GM21367 (cell line): ENCODE data around the gene ABCA13.

Experiments
- ATAC-seq: cut with Tn5 transposase; IDR thresholded peaks from one replicate; pipeline ENCODE4 v1.9.1; 2021; ENCODE audit not compliant: unreplicated experiment

Gene ABCA13

DNA sequence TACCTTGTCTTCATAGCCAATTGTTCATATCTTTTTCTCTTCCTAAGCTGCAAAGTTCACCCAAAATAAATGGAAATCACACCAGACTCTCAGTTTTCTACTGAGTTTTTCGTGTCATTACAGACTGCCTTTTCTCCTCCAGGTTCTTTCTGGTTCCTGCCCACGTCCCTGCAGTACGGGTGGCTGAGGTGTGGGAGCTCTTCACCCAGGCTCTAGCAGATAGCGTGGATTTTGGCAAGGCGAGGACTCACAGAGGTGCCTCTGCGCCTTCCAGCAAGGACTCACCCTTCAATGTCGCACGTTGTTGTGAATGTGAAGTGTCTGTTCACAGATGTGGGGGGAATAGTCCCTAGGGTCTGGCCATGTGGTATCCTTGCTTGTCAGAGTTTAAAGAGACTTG, 71.6 kb downstream of the ABCA13 start:
- no peak for ATAC-seq

DNA sequence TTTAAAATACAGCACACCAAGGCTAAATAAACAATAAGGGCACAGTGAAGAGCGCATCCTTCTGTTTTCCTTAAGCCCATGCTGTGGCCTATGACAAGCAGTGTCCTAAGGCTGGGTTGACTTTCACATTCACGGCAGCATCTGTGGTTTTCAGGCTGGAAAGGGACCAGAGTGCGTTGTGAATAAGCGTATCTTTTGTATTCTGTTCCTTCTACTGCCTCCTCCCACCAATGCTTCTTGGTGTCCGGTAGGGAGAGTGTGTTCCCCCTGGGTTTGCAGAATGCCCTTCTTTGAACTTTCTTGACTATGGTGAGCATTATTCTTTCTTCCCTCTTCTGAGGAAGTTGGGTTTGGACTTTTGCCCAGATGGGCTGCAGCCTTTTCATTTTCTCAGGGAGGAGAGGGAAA, 73.6 kb downstream of the ABCA13 start:
- ATAC-seq, result no peak

DNA sequence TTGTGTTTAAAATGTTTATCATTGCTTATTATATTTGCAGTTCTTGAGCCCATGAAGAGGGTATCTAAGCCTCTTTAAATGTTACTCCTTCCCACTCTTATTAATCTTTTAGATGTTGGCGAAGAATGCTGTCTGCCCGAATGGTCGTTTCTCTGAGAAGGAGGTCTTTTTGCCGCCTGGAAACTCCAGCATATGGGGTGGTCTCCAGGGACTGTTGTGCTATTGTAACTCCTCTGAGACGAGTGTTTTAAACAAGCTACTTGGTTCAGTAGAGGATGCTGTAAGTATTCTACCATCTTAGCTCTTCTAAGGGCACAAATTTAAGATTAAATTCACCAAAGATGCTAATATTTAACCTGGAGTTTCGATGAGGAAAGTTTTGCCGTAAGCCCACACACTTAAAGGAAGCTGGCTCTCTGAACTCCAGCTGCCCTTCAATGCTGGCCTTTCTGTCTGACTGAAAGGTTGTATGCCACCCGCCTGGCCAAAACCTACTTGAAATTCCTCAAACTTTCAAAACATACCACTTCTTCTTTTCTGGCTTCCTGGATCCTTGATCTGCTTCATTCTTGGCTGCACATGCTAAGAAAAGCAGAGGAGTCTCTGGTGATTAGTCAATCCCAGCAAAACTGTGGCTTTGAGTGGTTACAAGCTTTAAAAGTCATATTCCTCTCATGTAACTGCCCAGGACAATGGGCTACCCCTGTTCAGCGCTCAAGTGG, 74.7 kb downstream of the ABCA13 start:
- ATAC-seq, result no peak

DNA sequence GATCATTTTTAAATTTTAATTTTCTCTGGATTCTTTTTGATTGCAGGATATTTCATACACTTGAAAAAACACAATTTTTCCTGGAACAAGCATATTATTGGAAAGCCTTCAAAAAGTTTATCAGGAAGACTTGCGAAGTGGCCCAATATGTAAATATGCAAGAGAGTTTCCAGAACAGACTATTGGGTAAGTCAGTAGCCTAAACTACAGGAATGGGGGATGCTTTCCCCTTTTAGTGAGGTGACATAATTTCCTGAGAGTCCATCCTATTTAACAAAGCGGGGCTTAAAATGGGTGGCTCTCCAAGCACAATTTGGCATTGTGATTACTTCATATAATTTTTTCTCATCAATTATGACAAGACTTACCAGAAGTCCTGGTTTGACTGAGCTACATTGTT, 77.9 kb downstream of the ABCA13 start:
- ATAC-seq, result no peak

DNA sequence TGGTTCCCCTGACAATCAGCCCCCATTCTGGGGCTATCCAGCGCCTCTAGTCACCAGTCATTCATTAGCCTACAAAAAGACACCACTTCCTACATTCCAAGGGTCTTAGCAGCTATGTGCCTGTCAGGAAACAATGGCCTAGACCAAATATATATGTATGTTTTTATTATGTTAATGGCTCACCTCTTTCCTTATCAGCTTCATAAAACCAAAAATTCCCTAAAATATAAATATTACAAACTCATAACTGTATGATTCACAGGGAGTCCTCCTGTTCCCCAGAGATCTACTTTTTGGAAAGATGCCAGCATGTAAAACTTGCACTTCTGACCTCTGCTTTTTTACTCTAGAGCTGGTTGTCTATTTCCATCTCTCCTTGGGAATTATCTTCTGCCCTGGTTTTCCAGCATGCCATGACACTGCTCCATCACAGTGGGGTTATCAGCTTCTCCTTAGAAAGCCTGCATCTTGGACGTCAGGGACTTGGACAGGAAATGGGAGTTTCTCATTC, 79.2 kb downstream of the ABCA13 start:
- no peak for ATAC-seq

DNA sequence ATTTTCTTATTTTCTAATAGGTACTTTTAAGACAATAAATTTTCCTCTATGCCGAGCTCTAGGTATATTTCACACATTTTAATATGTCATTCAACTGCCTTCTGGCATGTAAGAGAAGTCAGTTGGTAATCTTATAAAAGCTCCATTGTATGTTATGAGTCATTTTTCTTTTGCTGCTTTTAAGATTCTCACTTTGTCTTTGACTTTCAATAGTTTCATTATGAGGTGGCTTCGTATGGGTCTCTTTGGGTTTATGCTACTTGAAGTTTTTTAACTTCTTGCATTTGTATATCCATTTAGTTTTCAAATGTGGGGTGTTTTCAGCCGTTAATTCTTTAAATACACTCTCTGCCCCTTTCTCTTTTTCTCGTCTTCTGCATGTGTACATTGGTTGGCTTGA, 80.5 kb downstream of the ABCA13 start:
- ATAC-seq, result peak; percentile 88

DNA sequence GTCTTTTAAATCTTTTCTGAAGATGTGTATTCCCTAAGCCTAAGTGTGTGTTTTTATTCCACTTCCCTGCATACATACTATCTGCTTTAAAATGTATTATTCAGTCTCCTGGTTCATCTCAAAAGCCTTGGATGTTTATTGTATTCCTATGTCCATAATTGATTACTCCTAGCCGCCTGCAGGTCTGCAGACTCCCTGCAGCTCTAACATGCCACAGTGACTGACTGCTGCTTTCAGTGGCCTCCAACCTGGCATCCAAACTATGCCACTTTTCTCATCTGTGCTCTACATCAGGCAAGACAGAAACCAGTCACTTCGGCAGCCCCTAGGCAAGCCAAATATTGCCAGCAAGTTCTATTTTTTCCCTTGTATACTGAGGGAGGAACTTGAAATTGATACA, 81.7 kb downstream of the ABCA13 start:
- ATAC-seq, result no peak

DNA sequence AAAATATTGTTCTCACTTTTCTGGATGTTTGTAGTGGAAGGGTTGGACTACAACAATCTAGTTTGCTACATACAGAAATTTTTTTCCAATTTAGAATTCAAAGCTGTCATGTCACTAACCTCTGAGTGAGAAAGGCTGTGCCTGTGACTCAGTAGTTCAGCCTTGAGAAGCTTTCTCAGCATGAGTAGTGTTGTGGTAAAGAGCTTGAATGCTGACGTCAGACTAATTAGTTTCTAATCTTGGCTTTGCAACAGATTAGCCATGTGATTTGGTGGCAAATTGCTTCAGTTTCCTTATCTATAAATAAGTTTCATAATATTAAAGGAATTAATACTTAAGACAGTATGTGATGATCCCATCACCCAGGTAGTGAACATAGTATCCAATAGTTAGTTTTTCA, 83.8 kb downstream of the ABCA13 start:
- peak; percentile 38 for ATAC-seq

DNA sequence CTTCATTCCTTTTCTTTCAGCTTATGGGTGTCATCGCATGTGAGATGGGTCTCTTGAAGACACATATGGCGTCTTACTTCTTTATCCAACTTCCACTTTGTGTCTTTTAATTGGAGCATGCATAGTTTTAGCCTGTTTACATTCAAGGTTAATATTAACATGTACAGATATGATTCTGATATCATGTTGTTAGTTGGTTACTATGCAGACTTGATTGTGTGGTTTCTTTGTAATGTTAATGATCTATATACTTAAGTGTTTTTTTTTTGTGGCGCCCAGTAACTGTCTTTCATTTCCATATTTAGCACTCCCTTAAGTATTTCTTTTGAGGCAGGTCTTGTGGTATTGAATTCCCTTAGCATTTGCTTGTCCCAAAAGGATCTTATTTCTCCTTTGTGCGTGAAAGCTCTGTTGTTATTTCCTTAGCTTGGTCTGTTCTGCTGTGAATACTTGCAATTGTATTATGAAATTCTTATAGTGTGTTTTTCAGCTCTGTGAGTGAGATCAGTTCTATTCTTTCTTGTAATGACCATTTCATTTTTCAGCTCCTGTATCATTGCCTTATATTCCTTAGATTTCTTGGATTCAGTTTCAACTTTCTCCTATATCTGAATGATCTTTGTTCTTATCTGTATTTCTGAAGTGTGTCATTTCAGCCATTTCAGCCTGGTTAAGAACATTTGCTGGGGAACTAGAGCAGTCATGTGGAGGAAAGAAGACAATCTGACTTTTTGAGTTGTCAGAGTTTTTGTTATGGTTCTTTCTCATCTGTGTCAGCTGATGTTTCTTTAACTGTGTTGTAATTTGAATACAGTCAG, 88.4 kb downstream of the ABCA13 start:
- ATAC-seq, result no peak

DNA sequence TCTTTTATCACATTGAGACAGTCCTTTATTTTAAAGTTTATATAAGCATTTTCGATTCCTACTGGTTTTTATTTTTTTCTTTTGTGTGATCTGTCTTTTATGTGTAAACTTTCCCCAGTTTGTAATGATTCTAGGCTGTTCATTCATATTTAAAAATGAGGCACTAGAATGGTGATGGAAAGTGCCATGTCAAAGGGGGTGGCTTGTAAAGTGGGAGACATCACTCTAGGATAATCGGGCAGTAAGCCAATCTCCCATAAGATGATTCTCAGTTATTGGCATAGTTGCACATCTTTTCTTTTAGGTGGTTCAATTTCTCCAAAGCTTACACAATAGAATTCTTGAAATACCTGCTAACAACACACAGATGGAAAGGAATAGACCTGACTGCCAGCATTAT, 90.4 kb downstream of the ABCA13 start:
- no peak for ATAC-seq

DNA sequence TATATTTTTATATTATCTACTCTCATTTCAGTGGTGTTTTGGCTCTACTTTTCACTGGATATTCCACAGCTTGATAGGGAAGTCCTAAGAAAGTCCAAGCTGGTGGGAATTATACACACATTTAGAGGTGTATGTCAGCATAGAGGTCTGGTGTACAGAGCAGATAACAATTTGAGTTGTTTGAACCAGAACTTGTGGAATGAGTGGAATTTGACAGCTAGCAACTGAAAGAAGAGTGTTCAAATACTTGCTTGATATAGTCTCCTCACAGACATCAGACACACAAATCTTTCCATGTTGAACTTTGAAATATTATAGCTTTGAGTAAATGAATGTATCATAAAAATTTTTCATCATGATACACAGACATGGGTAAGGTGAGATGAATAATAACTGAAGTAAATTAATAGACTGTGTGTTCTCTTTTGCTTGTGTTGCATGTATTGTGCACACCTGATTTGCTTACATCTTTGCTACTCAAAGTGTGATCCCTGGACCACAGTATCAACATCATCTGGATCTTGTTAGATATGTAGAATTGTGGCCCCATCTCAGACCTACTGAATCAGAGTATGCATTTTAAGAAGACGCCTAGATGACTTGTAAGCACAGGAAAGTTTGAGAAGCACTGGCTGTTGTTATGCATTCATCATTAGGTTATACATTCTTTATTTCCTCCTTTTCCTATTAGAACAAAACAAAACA, 91.5 kb downstream of the ABCA13 start:
- ATAC-seq, result no peak

DNA sequence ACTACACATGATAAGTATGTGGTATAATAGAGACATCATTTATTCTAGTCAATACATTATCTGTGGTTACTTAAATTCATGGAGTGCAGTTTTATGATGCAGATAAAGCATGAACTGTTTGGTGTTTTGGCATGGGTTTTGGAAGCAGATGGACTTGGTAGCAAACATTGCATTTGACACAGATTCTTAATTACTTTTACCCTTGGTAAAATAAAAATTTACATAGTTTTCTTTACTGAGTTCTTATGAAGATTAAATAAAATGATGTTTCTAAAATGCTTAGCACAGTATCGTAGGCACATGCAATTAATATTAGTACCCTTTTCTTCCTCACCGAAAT, 92.0 kb downstream of the ABCA13 start:
- no peak for ATAC-seq

DNA sequence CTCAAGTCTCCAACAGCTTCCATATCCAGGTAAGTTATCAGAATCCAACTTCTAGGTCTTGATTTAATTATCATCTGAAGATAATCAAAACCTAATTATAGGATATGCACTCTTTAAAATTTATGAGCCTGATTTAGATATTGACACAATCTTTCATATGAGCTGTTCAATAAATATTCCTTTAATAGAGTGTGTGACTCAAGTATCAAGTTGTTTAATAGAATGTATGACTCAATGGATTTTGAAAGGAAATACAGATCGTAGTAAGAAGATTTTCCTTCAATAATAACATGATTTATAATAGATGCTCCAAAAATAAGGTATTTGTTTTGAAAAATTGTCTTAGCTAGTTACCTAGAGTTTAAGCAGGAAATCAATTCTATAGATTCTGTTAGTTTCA, 97.8 kb downstream of the ABCA13 start:
- no peak for ATAC-seq

DNA sequence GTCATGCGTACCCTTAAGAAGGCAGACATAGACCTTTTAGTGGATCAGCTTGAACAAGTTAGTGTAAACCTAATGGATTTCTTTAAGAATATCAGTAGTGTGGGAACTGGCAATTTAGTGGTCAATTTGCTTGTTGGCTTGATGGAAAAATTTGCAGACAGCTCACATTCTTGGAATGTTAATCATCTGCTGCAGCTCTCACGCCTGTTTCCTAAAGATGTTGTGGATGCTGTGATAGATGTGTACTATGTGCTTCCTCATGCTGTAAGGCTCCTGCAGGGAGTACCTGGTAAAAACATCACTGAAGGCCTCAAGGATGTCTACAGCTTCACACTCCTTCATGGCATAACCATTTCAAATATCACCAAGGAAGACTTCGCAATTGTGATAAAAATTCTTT, 103.4 kb downstream of the ABCA13 start:
- no peak for ATAC-seq

DNA sequence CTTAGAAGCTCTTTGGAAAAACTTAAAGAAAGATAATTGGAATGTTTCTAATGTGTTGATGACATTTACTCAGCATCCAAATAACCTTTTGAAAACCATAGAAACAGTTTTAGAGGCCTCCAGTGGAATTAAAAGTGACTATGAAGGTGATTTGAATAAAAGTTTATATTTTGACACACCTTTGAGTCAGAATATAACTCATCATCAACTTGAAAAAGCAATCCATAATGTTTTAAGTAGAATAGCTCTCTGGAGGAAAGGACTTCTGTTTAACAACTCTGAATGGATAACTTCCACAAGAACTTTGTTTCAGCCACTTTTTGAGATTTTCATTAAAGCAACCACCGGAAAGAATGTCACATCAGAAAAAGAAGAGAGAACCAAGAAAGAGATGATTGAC, 108.2 kb downstream of the ABCA13 start:
- no peak for ATAC-seq

DNA sequence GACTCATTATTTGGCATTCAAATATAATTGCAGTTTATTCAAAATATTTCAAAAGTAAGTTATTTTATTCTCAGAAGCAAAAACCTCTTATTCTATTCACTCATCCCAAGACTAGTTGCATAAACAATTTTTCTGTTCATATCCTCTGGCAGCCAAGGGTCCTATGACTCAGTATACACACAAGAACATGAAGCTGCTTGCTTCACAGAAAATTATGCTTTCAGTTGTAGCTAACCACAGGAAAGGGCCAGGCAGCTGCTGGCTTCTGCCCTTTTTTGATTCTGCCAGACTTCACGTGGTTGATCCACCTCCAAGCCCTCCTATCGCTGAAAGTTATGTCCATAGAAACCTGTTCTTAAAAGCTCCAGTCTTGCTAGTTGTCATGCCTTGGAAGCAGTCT, 108.8 kb downstream of the ABCA13 start:
- ATAC-seq, result no peak

DNA sequence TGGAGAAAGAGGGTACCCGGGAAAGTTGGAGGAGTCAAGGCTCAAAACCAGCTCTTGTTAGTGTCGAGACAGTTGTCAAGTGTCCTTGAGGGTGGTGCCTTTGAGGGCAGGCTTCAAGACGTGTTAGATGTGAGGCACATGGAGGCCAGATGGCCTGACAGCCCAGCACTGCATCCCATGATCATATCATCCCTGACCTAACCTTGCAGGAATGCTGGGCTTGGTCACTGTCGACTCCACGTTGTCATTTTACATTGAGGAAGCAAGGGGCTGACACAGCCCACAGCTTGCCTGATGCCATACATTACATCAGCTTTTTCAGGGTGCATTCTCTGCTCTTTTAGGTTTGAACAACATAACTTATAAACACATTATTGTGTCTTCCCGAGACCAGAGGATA, 114.1 kb downstream of the ABCA13 start:
- ATAC-seq, result no peak

DNA sequence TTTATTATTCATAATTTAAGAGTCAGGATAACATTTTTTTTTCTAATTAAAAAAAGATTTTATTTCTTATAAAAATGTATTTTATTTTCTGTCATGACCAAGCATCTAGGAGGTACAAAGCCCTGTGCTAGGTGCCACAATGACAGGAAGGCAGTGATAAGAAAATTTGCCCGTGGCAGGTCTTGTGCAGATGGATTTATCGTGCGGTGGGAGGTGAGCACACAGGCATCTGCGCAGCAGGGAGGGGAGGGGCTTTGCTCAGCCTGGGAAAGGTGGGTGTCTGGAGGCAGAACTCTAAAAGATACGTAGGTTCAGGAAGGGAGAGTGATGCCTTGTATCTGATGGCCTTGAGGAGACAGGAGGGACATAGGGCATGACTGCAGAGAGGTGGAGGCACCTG, 115.6 kb downstream of the ABCA13 start:
- no peak for ATAC-seq

DNA sequence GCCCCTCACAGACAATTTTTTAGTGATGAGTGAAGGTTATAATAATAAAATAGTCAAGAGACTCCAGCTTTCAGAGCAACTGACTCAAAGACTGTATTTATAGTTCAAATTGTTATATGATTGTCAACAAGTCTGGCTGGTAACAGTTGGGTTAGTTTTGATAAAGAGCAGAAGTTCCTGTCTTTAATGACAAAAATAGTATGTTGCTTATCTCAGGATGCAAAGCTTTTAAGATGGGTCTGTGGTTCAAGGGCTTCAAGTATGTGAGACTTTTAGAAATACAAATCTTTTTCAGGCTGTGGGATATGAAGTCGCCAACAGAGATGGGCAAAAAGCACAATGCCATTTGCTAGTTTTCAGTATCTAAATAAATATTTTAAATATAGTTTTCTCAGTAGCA, 118.4 kb downstream of the ABCA13 start:
- ATAC-seq, result no peak

DNA sequence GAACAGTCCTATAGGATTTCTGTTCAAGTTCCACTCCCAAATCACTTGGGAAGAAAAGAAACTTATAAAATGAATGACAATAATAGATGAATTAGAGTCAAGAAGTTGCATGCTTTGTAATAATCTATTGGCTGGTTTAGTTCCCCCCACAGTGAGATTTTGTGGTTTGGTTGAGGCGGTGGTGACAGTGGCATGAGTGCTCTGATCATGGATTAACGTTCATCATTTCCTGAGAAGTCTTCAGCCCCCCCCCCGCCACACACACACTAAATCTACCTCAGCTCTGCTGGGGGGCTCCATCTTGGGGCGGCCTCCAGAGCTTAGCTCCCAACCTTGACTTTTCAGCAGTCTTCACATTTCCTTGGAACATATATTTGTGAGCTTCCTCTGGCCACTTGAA, 121.7 kb downstream of the ABCA13 start:
- ATAC-seq, result no peak

DNA sequence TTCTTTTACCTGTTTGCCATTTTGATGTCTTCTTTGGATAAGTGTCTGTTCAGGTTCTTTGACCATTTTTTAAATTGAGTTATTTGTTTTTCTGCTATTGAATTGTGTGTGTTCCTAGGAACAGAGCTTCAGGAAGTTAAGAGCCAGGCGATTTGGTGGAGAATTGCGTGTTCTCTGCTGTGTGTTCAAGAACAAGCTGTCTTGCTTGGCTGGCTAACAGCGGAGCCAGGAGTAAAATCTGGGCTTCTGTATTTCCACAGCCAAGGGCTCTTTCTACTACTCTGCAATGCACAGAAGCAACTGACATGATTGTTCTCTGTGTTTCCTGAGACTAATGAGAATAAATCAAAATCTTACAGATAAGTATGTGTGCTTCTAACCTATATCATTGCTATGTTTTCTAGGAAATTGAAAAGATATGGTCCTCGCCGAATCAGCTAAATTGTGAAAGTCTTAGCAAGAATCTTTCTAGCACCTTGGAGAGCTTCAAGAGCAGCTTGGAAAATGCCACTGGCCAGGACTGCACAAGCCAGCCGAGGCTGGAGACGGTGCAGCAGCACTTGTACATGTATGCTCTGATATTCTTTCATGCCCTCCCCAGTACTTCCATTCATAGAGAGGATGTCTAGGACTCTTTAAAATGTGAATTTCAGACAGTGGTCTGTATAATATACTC, 124.2 kb downstream of the ABCA13 start:
- no peak for ATAC-seq
